Activated naive CD4-positive, alpha-beta T cell treated with anti-CD3 and anti-CD28 coated beads, Interleukin-2, amount 10 ng/mL, durations not matched to agents 7 days and 5 days (primary cell): ENCODE results near the gene CHMP4B.

Experiments used
- CTCF ChIA-PET: fragments of 350-600 bp; sonication (Branson Sonifier 250); formaldehyde crosslinking; loops from one replicate; lab custom pipeline; 2021; ENCODE audit warnings: antibody characterized with exemption; lab: Charles Lee
- DNase-seq: peaks from one replicate; pipeline ENCODE4 v3.0.0-alpha.2; 2020
- H3K27ac Mint-ChIP-seq: one replicate; pipeline ENCODE4 v1.8.0; 2021; ENCODE audit warnings: mild to moderate bottlenecking, moderate library complexity, mixed read lengths
- H3K27me3 Mint-ChIP-seq: one replicate; pipeline ENCODE4 v1.8.0; 2021; ENCODE audit warnings: mild to moderate bottlenecking, mixed read lengths
- H3K36me3 Mint-ChIP-seq: one replicate; pipeline ENCODE4 v1.8.0; 2021; ENCODE audit warnings: mixed read lengths
- H3K4me1 Mint-ChIP-seq: one replicate; pipeline ENCODE4 v1.8.0; 2021; ENCODE audit warnings: mixed read lengths
- H3K4me3 Mint-ChIP-seq: one replicate; pipeline ENCODE4 v1.8.0; 2021; ENCODE audit warnings: mild to moderate bottlenecking, moderate library complexity, mixed read lengths
- H3K9me3 Mint-ChIP-seq: one replicate; pipeline ENCODE4 v1.8.0; 2021; ENCODE audit warnings: mixed read lengths

Gene CHMP4B

GRCh38 chr20:33810885-33811775 is at the start of gene CHMP4B:
CHMP4B (plus strand) TSS chr20:33811348; CDS start chr20:33811469, 121 bp downstream.
- CTCF ChIA-PET: interaction anchor here (1.0 to 2.7 kb wide), 3 partner anchors 9 to 104 kb away, joined by 3 to 8 read pairs (median 4); no protein-coding TSS in a partner anchor
- Mint-ChIP-seq H3K9me3 (no peaks in the 10 kb centered on the region), H3K27ac (peak within 1 kb of the TSS; percentile 92), H3K4me1 (peaks cover 46% of the 10 kb centered on the region), H3K36me3 (peaks cover 31% of the 10 kb centered on the region), H3K4me3 (peak within 1 kb of the TSS; percentile 95), H3K27me3 (peaks cover under 1% of the 10 kb centered on the region)
- DNase-seq: peak; percentile 99

GRCh38 chr20:33761698-33762250 is 49.4 kb upstream of the CHMP4B start:
- Mint-ChIP-seq H3K4me1 (no peaks in the 10 kb centered on the region), H3K4me3 (no peak overlapping the region)

GRCh38 chr20:33765099-33765498 is 46.0 kb upstream of the CHMP4B start:
- Mint-ChIP-seq H3K4me3 (no peak overlapping the region), H3K4me1 (no peaks in the 10 kb centered on the region), H3K9me3 (no peaks in the 10 kb centered on the region), H3K36me3 (peaks cover 7% of the 10 kb centered on the region), H3K27ac (no peak overlapping the region), H3K27me3 (no peaks in the 10 kb centered on the region)
- DNase-seq: no peak
- CTCF ChIA-PET: interaction anchor here (1.3 kb wide), 1 partner anchor 27 kb away, joined by 4 read pairs; no protein-coding TSS in a partner anchor

More at GRCh38 chr20:33761698-33762250, 49.4 kb upstream of the CHMP4B start:
- H3K9me3 Mint-ChIP-seq: peaks cover 6% of the 10 kb centered on the region
- CTCF ChIA-PET: interaction anchor here (0.6 kb wide), 2 partner anchors 30 to 249 kb away, joined by 3 read pairs; no protein-coding TSS in a partner anchor
- H3K27ac Mint-ChIP-seq: no peak overlapping the region
- H3K27me3 Mint-ChIP-seq: no peaks in the 10 kb centered on the region
- DNase-seq: no peak
- H3K36me3 Mint-ChIP-seq: peaks cover 18% of the 10 kb centered on the region

GRCh38 chr20:33765592-33765991 is 45.6 kb upstream of the CHMP4B start:
- no peaks in the 10 kb centered on the region for H3K4me1 Mint-ChIP-seq
- no peak overlapping the region for H3K27ac Mint-ChIP-seq

GRCh38 chr20:33766686-33767085 is 44.5 kb upstream of the CHMP4B start:
- no peaks in the 10 kb centered on the region for H3K27me3 Mint-ChIP-seq
- H3K9me3 Mint-ChIP-seq: no peaks in the 10 kb centered on the region
- H3K4me3 Mint-ChIP-seq: no peak overlapping the region
- no peaks in the 10 kb centered on the region for H3K4me1 Mint-ChIP-seq
- CTCF ChIA-PET: no interaction called here
- peaks cover 9% of the 10 kb centered on the region for H3K36me3 Mint-ChIP-seq
- DNase-seq: no peak
- no peak overlapping the region for H3K27ac Mint-ChIP-seq

More at GRCh38 chr20:33765592-33765991, 45.6 kb upstream of the CHMP4B start:
- DNase-seq: no peak
- peaks cover 9% of the 10 kb centered on the region for H3K36me3 Mint-ChIP-seq
- H3K9me3 Mint-ChIP-seq: no peaks in the 10 kb centered on the region
- CTCF ChIA-PET: no interaction called here
- H3K4me3 Mint-ChIP-seq: no peak overlapping the region
- no peaks in the 10 kb centered on the region for H3K27me3 Mint-ChIP-seq

GRCh38 chr20:33767777-33768138 is 43.4 kb upstream of the CHMP4B start:
- Mint-ChIP-seq H3K4me1 (no peaks in the 10 kb centered on the region), H3K9me3 (no peaks in the 10 kb centered on the region), H3K4me3 (no peak overlapping the region), H3K27ac (no peak overlapping the region), H3K36me3 (peaks cover 9% of the 10 kb centered on the region), H3K27me3 (no peaks in the 10 kb centered on the region)
- CTCF ChIA-PET: no interaction called here
- DNase-seq: no peak

- DNase-seq: no peak
- Mint-ChIP-seq H3K36me3 (peaks cover 9% of the 10 kb centered on the region), H3K27me3 (no peaks in the 10 kb centered on the region), H3K4me3 (no peak overlapping the region), H3K4me1 (no peaks in the 10 kb centered on the region), H3K9me3 (no peaks in the 10 kb centered on the region), H3K27ac (no peak overlapping the region)
- CTCF ChIA-PET: no interaction called here
These were observed 42.1 kb upstream of the CHMP4B start for GRCh38 chr20:33769043-33769442.

- no peaks in the 10 kb centered on the region for H3K27me3 Mint-ChIP-seq
- H3K27ac Mint-ChIP-seq: no peak overlapping the region
- CTCF ChIA-PET: no interaction called here
- no peak for DNase-seq
- H3K4me3 Mint-ChIP-seq: no peak overlapping the region
- no peaks in the 10 kb centered on the region for H3K4me1 Mint-ChIP-seq
- peaks cover 11% of the 10 kb centered on the region for H3K36me3 Mint-ChIP-seq
- H3K9me3 Mint-ChIP-seq: no peaks in the 10 kb centered on the region
These were observed 41.1 kb upstream of the CHMP4B start for GRCh38 chr20:33770005-33770404.

GRCh38 chr20:33771938-33772337 is 39.2 kb upstream of the CHMP4B start:
- no peak overlapping the region for H3K4me3 Mint-ChIP-seq
- no peaks in the 10 kb centered on the region for H3K9me3 Mint-ChIP-seq
- H3K27me3 Mint-ChIP-seq: no peaks in the 10 kb centered on the region
- no peaks in the 10 kb centered on the region for H3K4me1 Mint-ChIP-seq
- CTCF ChIA-PET: no interaction called here
- DNase-seq: no peak
- no peak overlapping the region for H3K27ac Mint-ChIP-seq
- H3K36me3 Mint-ChIP-seq: peaks cover 7% of the 10 kb centered on the region

- Mint-ChIP-seq H3K27me3 (no peaks in the 10 kb centered on the region), H3K9me3 (no peaks in the 10 kb centered on the region), H3K4me3 (no peak overlapping the region), H3K36me3 (peaks cover 6% of the 10 kb centered on the region), H3K27ac (no peak overlapping the region), H3K4me1 (no peaks in the 10 kb centered on the region)
- DNase-seq: no peak
- CTCF ChIA-PET: interaction anchor here (0.6 kb wide), 1 partner anchor 1506 kb away, joined by 3 read pairs; no protein-coding TSS in a partner anchor
These were observed 38.7 kb upstream of the CHMP4B start for GRCh38 chr20:33772439-33772838.

GRCh38 chr20:33773412-33774089 is 37.6 kb upstream of the CHMP4B start:
- H3K9me3 Mint-ChIP-seq: no peaks in the 10 kb centered on the region
- DNase-seq: no peak
- no peaks in the 10 kb centered on the region for H3K27me3 Mint-ChIP-seq
- CTCF ChIA-PET: no interaction called here
- no peak overlapping the region for H3K27ac Mint-ChIP-seq
- peaks cover under 1% of the 10 kb centered on the region for H3K4me1 Mint-ChIP-seq
- H3K4me3 Mint-ChIP-seq: no peak overlapping the region
- H3K36me3 Mint-ChIP-seq: peaks cover 6% of the 10 kb centered on the region

GRCh38 chr20:33777816-33778215 is 33.3 kb upstream of the CHMP4B start:
- H3K27ac Mint-ChIP-seq: no peak overlapping the region

GRCh38 chr20:33781133-33781532 is 30.0 kb upstream of the CHMP4B start:
- CTCF ChIA-PET: no interaction called here

More at GRCh38 chr20:33777816-33778215, 33.3 kb upstream of the CHMP4B start:
- Mint-ChIP-seq H3K4me3 (no peak overlapping the region), H3K9me3 (no peaks in the 10 kb centered on the region), H3K4me1 (peaks cover 19% of the 10 kb centered on the region), H3K36me3 (peaks cover 11% of the 10 kb centered on the region), H3K27me3 (no peaks in the 10 kb centered on the region)
- CTCF ChIA-PET: no interaction called here
- no peak for DNase-seq

GRCh38 chr20:33781945-33782344 is 29.2 kb upstream of the CHMP4B start:
- DNase-seq: no peak
- H3K9me3 Mint-ChIP-seq: no peaks in the 10 kb centered on the region
- no peak overlapping the region for H3K27ac Mint-ChIP-seq
- peaks cover 42% of the 10 kb centered on the region for H3K4me1 Mint-ChIP-seq
- CTCF ChIA-PET: no interaction called here
- no peak overlapping the region for H3K4me3 Mint-ChIP-seq
- H3K27me3 Mint-ChIP-seq: no peaks in the 10 kb centered on the region
- H3K36me3 Mint-ChIP-seq: peaks cover 9% of the 10 kb centered on the region

More at GRCh38 chr20:33781133-33781532, 30.0 kb upstream of the CHMP4B start:
- Mint-ChIP-seq H3K36me3 (peaks cover 9% of the 10 kb centered on the region), H3K27me3 (no peaks in the 10 kb centered on the region), H3K4me3 (no peak overlapping the region), H3K27ac (no peak overlapping the region), H3K9me3 (no peaks in the 10 kb centered on the region), H3K4me1 (peaks cover 34% of the 10 kb centered on the region)
- no peak for DNase-seq
